ENCODE data around the gene SNX1.

The SNX1 gene

DNA sequence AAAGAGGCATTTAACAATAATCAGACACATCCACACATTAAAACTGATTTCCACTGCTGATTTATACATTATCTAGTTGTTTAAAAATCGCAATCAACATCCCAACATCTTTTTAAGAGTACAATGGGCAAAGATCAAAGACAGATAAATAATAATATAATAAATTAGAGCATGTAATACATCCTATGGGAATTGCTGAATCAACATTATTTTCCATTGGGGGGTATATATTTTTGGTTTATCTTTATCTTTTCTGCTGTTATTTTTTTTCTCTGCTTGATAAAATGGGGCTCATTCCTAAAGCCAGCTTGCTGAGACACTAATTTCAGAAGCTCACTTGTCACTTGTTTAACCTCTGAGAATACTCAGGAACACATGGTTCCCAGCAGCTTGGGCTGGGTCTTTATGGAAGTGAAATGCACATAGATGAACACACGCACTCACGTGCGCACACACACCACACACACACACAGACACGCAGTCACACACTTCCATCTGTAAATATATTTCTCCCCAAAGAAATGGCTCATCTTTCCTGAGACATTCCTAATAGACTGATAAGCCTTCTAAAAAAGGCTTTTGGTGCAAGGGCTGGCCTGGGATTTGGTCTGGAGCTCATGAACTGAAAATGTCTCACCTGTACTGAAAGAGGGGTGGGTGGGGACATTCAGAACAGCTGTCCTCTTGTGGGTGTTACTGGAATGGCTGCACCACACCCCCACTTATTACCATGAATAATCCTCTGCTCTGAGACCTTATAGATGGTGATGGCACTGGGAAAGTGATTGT lies 70.5 kb downstream of the SNX1 start:
- DNase-seq: no peak

DNA sequence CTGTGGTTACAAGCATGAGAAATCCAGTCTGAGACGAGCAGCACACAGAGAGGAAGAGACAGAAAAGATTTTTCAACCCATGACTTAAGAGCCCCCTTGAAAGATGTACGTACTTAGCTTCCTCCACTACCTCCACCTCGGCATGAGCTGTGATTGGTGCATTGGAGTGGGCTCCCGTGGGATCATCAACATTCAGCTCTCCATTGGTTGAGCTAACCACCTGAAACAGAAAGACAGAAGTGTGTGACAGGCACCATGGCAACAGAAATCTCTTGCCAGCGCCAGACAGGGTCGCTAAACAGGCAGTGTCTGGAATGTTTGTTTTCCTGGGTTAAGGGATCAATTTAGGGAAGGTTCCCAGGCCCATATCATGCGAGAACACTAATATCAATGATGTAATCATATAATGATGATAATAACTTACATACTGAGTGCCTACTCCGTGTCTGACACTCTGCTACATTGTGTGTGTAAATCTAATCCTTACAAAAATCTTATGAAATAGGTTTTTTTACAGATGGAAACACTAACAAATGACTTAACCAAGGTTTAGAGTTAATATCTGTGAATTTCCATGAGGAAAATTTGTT lies 84.5 kb downstream of the SNX1 start:
- no peak for DNase-seq

DNA sequence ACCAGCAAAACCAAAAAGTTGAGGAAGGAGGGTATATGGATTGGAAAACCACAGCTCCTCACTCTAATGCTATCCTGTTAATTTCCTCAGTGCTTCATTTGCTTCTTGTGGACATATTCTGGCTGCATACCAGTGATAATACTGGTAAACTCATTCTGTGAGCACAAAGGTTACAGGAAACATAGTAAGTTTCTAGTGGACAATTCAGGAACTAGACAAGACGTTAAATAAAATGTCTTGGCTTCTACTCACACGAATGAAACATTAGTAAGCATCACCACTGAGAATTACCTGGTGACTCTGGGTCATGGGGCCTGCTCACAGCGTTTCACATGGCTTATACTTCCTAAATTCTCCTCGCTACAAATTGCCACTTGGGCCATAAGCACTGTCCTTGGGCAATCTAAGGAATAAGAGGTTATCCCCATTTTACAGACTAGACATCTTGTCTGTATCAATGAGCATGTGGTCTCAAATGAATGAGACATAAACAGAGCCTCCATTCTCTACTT lies 87.1 kb downstream of the SNX1 start:
- DNase-seq: no peak

DNA sequence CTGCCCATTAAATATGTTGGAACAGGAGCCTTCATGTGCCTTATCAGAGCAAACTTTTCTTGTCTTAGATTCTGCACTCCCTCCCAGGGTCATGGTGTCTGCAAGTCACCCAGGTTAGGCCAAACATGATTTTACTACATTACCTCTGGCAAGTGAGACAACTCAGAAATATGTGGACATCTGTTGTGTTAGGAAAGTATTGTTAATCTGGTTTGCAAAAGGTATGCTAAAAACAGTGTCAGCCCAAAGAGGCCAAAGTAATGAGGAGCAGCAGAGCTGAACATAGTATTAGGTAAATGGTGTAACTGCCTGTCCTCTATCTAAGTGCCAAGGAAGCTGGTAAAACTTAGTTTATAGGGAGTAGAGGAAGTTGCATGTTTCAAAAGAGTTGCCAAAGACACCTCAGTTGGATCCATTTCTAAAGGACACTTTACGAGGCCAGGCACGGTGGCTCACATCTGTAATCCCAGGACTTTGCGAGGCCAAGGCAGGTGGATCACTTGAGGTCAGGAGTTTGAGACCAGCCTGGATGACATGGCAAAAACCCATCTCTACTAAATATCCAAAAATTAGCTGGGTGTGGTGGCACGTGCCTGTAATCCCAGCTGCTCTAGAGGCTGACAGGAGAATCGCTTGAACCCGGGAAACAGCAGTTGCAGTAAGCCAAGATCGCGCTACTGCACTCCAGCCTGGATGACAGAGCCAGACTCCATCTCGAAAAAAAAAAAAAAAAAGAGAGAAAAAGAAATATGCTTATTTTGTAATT lies 89.5 kb downstream of the SNX1 start:
- DNase-seq: no peak

DNA sequence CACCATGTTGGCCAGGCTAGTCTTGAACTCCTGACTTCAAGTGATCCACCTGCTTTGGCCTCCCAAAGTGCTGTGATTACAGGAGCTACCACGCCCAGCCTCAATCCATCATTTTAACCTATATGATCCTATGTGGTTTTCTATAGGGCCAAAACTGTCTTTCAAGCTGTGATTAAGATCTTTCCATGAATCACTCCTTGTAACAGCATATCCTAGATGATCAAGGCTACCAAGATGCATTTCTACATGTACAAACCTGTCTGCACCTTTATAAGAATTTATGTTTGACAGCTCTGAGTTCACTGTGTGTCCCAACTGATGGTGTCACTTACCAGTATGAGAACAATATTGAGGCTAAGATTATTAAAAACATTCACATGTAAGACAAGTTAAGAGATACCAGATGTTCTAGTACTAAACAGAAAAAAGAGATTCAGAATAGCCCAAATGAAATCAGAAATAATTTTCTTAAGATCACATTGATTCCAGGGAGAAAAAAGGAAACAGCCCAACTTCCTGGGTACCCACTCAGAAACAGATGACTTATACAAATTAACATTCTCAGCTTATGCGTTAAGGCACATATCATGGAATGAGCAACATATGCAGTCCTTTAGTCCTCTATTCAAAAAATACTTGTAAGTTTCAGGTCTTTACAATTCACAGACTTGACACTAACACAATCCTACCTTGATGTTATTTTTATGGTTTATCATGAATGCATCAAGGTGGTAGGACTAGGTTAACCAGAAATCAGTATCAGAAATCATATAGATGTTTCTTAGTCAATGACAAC lies 91.8 kb downstream of the SNX1 start:
- no peak for DNase-seq
